SK-N-SH (cell line): ENCODE results near the gene CXCR5. TPM values are rescaled to one million over a fixed set of nuclear protein-coding genes. Genes with fewer than 3 reads are reported as not detected.

Experiments used
- CTCF ChIA-PET: fragments of 300-600, 350-600 bp; formaldehyde crosslinking; extraction: SDS; loops from one replicate; lab custom pipeline; 2021; lab: Yijun Ruan, JAX
- POLR2A ChIA-PET: fragments of 350-600 bp; sonication (Branson Sonifier 250); formaldehyde crosslinking; extraction: SDS; loops from one replicate; lab custom pipeline; 2020; ENCODE audit warnings: antibody characterized with exemption, inconsistent platforms; lab: Yijun Ruan, JAX
- DNase-seq: peaks from one replicate; pipeline ENCODE4 v3.0.0; 2012
- H2AFZ ChIP-seq: fragments of 200-600 bp; sonication (generic); 2 replicates; pipeline ENCODE4 v1.8.1; 2016; ENCODE audit warnings: antibody characterized with exemption, mild to moderate bottlenecking, low read depth
- H3F3A ChIP-seq: fragments of 200-600 bp; sonication (generic); replicated peaks from 2 replicates; pipeline ENCODE3; 2016; ENCODE audit warnings: antibody characterized with exemption, mild to moderate bottlenecking; ENCODE audit not compliant: insufficient read depth
- H3K27ac ChIP-seq, 2 experiments: fragments of 200-500 bp in 1 of 2; fragments of 200-600 bp in 1 of 2; sonication (Bioruptor generic) in 1 of 2; sonication (generic), shearing (Covaris generic) in 1 of 2; 2 replicates each; pipeline versions ENCODE4 v1.5.1 to v1.6.1; 2014 to 2016; ENCODE audit warnings: low read depth in 2 of 2, inconsistent platforms in 1 of 2, low read length in 1 of 2, mild to moderate bottlenecking in 1 of 2, mixed read lengths in 1 of 2
- H3K27me3 ChIP-seq: fragments of 200-600 bp; sonication (generic), shearing (Covaris generic); 2 replicates; pipeline ENCODE4 v1.6.1; 2016; ENCODE audit warnings: mixed run types; ENCODE audit not compliant: insufficient read depth
- H3K36me3 ChIP-seq, 2 experiments: fragments of 200-500 bp in 1 of 2; fragments of 200-600 bp in 1 of 2; sonication (Bioruptor generic) in 1 of 2; sonication (generic) in 1 of 2; replicated peaks in 1 of 2; 2 replicates each; pipeline versions ENCODE3 to v1.5.1; 2014 to 2016; ENCODE audit warnings: low read length in 1 of 2, mild to moderate bottlenecking in 1 of 2; ENCODE audit not compliant: insufficient read depth in 2 of 2, control insufficient read depth in 1 of 2
- H3K4me1 ChIP-seq, 2 experiments: fragments of 200-500 bp in 1 of 2; fragments of 200-600 bp in 1 of 2; sonication (Bioruptor generic) in 1 of 2; sonication (generic), shearing (Covaris generic) in 1 of 2; 2 replicates each; pipeline versions ENCODE4 v1.5.1 to v1.6.1; 2014 to 2016; ENCODE audit warnings: low read depth in 1 of 2, low read length in 1 of 2, mixed run types in 1 of 2; ENCODE audit not compliant: insufficient read depth in 2 of 2, control insufficient read depth in 1 of 2
- H3K4me2 ChIP-seq: fragments of 200-600 bp; sonication (generic), shearing (Covaris generic); 2 replicates; pipeline ENCODE4 v1.6.1; 2017; ENCODE audit warnings: mixed run types
- H3K4me3 ChIP-seq, 2 experiments: fragments of 200-500 bp in 1 of 2; fragments of 200-600 bp in 1 of 2; sonication (Bioruptor generic) in 1 of 2; sonication (generic), shearing (Covaris generic) in 1 of 2; 2 replicates each; pipeline versions ENCODE4 v1.5.1 to v1.8.1; 2014 to 2016; ENCODE audit warnings: low read depth in 2 of 2, inconsistent platforms in 1 of 2, low read length in 1 of 2, mild to moderate bottlenecking in 1 of 2, mixed read lengths in 1 of 2, moderate library complexity in 1 of 2
- H3K79me2 ChIP-seq: fragments of 200-600 bp; sonication (generic); 2 replicates; pipeline ENCODE4 v1.8.1; 2017; ENCODE audit warnings: mild to moderate bottlenecking; ENCODE audit not compliant: insufficient read depth
- H3K9ac ChIP-seq: fragments of 200-600 bp; sonication (generic); 2 replicates; pipeline ENCODE4 v1.6.1; 2017; ENCODE audit warnings: mixed run types
- H3K9me2 ChIP-seq: fragments of 200-600 bp; sonication (generic); 2 replicates; pipeline ENCODE4 v1.6.1; 2017; ENCODE audit warnings: mixed run types
- H3K9me3 ChIP-seq: fragments of 200-600 bp; sonication (generic); 2 replicates; pipeline ENCODE4 v1.6.1; 2017; ENCODE audit warnings: mixed run types, mild to moderate bottlenecking, moderate library complexity
- H4K20me1 ChIP-seq: fragments of 200-600 bp; sonication (generic); 2 replicates; pipeline ENCODE4 v1.6.1; 2017; ENCODE audit warnings: mild to moderate bottlenecking, mixed run types; ENCODE audit not compliant: insufficient read depth
- FOSL2 ChIP-seq: IDR thresholded peaks from 2 replicates; pipeline ENCODE4 v1.4.0; 2012; ENCODE audit warnings: low read depth, mild to moderate bottlenecking, moderate library complexity, borderline replicate concordance
- GABPA ChIP-seq: IDR thresholded peaks from 2 replicates; pipeline ENCODE4 v1.4.0; 2012; ENCODE audit warnings: low read depth, mild to moderate bottlenecking
- GATA2 ChIP-seq: sonication (generic); formaldehyde crosslinking; IDR thresholded peaks from 2 replicates; pipeline ENCODE4 v1.5.0; 2020; ENCODE audit warnings: mild to moderate bottlenecking, missing genetic modification reagents
- NFIC ChIP-seq: IDR thresholded peaks from 2 replicates; pipeline ENCODE4 v1.4.0; 2012; ENCODE audit warnings: borderline replicate concordance
- RXRA ChIP-seq: IDR thresholded peaks from 2 replicates; pipeline ENCODE4 v1.4.0; 2012; ENCODE audit warnings: low read depth, mild to moderate bottlenecking, borderline replicate concordance
- SIN3A ChIP-seq: IDR thresholded peaks from 2 replicates; pipeline ENCODE4 v1.6.1; 2012; ENCODE audit warnings: low read depth, mild to moderate bottlenecking, low read length, moderate library complexity, borderline replicate concordance
- TCF12 ChIP-seq: IDR thresholded peaks from 2 replicates; pipeline ENCODE4 v1.4.0; 2012
- WGBS: methylation state at CpG from one replicate; pipeline ENCODE4 v1.1.6; 2017; ENCODE audit warnings: low lambda C conversion rate; 5-methylcytosine and 5-hydroxymethylcytosine counted together
- polyA plus RNA-seq, 3 experiments: library from polyadenylated mRNA; depleted of rRNA; stranded (reverse); fragments of >200 nt; gene quantifications; 2 replicates each; pipeline ENCODE4 v1.2.3, GENCODE V29; 2012
- TF ChIP-seq, protein P1 (sequence below): IDR thresholded peaks from 2 replicates; pipeline ENCODE4 v1.6.1; 2012; ENCODE audit warnings: mild to moderate bottlenecking, low read depth, low read length, moderate library complexity
- TF ChIP-seq, protein P2 (sequence below): IDR thresholded peaks from 2 replicates; pipeline ENCODE4; 2012
- TF ChIP-seq, protein P3 (sequence below): fragments of 150-350 bp; IDR thresholded peaks from 2 replicates; pipeline ENCODE4 v1.6.1; 2017; ENCODE audit warnings: antibody characterized with exemption, low read length, low read depth, borderline replicate concordance
- TF ChIP-seq, protein P4 (sequence below): fragments of 150-350 bp; IDR thresholded peaks from 2 replicates; pipeline ENCODE4 v1.6.1; 2016; ENCODE audit warnings: mild to moderate bottlenecking, low read depth, low read length
- TF ChIP-seq, protein P5 (sequence below): IDR thresholded peaks from 2 replicates; pipeline ENCODE4 v1.4.0; 2012; ENCODE audit warnings: low read depth
- TF ChIP-seq, protein P6 (sequence below): fragments of 200-600 bp; sonication (generic); IDR thresholded peaks from 2 replicates; pipeline ENCODE4 v1.6.1; 2017; ENCODE audit warnings: antibody characterized with exemption, mild to moderate bottlenecking, moderate library complexity

CXCR5 gene
- polyA plus RNA-seq, 1 of the 3 experiments (the other 2 are of a cell fraction) = 0.02 TPM

DNA sequence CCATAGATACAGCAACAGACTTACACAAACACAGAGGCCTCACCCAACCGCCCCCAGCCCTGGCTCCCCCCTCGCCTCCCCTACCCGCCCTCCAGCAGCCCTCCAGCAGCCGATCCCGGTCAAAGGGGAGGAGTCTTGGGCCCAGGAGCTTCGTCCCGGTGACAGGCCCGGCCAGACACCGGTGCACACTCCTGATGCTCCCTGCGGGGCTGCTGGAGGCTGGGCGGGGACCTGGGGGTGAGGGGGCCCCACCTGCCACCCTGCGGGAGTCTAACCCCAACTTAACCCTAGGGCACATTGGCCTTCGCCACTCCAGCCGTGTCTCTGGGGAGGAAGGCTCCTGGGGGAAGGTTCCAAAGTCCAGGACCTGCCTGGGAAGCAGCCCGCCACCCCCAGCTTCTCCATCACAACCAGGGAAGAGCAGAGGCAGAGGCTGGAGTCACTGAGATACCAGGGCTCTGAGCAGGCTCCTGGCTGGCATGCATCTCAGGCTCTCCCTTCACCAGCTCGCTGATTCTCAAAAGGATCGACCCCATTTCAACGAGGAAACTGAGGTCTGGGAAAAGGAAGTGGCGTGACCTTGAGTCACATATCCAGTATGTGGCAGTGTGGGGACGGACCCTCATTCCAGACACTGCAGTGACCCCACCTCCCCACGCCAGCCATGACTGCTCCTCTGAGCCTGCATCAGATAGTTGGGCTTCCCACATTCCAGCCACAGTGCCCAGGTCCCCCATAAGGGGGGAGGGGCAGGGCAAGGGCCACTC lies 27.6 kb downstream of the CXCR5 start:
- Histone ChIP-seq H2AFZ (no peak overlapping the region), H3K4me2 (peak overlapping the region; percentile 89), H3K9ac (peak overlapping the region; percentile 80), H3K79me2 (peaks cover 92% of the 10 kb centered on the region), H3K4me1 (peaks cover 80 to 87% of the 10 kb centered on the region in 2 experiments), H3K4me3 (peak overlapping the region; percentile 4 to 8; a peak in 2 of 4 replicates), H3K9me2 (no peaks in the 10 kb centered on the region), H3K36me3 (peaks cover 5 to 15% of the 10 kb centered on the region in 2 experiments), H3K27ac (peak overlapping the region; percentile 87 to 100), H3K9me3 (no peaks in the 10 kb centered on the region), H4K20me1 (peaks cover 8% of the 10 kb centered on the region; the same call in 1 of the 2 replicates), H3F3A (peaks cover 62% of the 10 kb centered on the region), H3K27me3 (no peaks in the 10 kb centered on the region)
- ChIA-PET CTCF (interaction anchor here (0.8 to 9.7 kb wide), 3 partner anchors 45 to 221 kb away, joined by 3 to 112 read pairs (median 4); partner anchors contain the start of gene UPK2), POLR2A (no interaction called here)
- no peak for DNase-seq
- 26% methylated on average over 7 of the region's 21 CpGs for WGBS
- TF ChIP-seq, protein P1, sequence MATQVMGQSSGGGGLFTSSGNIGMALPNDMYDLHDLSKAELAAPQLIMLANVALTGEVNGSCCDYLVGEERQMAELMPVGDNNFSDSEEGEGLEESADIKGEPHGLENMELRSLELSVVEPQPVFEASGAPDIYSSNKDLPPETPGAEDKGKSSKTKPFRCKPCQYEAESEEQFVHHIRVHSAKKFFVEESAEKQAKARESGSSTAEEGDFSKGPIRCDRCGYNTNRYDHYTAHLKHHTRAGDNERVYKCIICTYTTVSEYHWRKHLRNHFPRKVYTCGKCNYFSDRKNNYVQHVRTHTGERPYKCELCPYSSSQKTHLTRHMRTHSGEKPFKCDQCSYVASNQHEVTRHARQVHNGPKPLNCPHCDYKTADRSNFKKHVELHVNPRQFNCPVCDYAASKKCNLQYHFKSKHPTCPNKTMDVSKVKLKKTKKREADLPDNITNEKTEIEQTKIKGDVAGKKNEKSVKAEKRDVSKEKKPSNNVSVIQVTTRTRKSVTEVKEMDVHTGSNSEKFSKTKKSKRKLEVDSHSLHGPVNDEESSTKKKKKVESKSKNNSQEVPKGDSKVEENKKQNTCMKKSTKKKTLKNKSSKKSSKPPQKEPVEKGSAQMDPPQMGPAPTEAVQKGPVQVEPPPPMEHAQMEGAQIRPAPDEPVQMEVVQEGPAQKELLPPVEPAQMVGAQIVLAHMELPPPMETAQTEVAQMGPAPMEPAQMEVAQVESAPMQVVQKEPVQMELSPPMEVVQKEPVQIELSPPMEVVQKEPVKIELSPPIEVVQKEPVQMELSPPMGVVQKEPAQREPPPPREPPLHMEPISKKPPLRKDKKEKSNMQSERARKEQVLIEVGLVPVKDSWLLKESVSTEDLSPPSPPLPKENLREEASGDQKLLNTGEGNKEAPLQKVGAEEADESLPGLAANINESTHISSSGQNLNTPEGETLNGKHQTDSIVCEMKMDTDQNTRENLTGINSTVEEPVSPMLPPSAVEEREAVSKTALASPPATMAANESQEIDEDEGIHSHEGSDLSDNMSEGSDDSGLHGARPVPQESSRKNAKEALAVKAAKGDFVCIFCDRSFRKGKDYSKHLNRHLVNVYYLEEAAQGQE = no peak
- TF ChIP-seq RXRA = no peak

DNA sequence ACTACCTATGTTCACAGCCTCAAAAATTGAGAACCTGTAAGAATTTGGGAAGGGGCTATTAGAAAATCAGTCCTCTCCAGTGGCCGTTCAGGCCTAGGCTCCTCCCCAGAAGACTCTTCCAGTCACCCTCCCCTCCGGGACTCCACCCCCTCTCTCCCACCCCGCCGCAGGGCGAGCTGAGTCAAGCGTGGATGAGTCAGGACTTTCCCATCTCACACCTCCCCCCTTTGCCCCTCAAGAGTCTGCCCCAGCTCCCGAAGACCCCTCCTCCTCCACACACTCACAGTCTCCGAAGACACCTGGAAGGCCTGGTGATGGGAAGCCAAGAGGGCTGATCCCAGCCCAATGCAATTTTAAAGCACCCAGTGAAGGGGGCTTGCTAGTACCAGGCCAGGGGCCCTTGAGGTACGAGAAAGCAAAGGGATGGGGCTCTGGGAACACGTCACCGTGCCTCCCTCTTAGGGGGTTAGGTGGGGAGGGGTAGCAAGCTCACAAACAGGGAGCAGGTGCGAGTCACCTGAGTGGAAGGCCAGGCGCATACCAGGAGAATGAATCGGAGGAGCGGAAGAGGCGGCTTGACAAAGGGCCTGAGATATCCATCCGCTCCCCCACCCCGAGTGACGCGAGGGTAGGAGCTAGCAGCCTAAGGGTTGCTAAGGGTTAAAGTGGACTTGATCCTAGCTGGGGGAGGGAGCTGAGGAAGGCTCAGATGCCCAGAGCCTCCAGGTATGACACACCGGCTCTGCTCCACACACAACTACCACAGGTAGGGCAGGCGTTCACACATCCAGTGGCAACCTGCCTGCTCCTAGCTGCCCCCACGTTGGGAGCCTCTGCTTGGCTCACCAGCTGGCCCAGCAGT lies 28.4 kb downstream of the CXCR5 start:
- Histone ChIP-seq H3K4me3 (peak overlapping the region in 1 of 2 experiments; percentile 4; a peak in 3 of 4 replicates), H3K79me2 (peaks cover 92% of the 10 kb centered on the region), H2AFZ (no peak overlapping the region), H3K9me2 (no peaks in the 10 kb centered on the region), H3K4me2 (peak overlapping the region; percentile 89), H3F3A (peaks cover 57% of the 10 kb centered on the region), H3K27ac (peak overlapping the region; percentile 87 to 100), H3K27me3 (no peaks in the 10 kb centered on the region), H3K4me1 (peaks cover 85 to 94% of the 10 kb centered on the region in 2 experiments), H3K9ac (peak overlapping the region; percentile 80), H3K9me3 (no peaks in the 10 kb centered on the region), H3K36me3 (peaks cover 7 to 9% of the 10 kb centered on the region in 2 experiments), H4K20me1 (peaks cover 3% of the 10 kb centered on the region; the same call in 1 of the 2 replicates)
- WGBS = 13% methylated on average over 17 of the region's 23 CpGs
- ChIA-PET POLR2A (no interaction called here), CTCF (interaction anchor here (1.2 to 1.4 kb wide), 2 partner anchors 44 to 222 kb away, joined by 3 to 5 read pairs; partner anchors contain the start of gene UPK2)
- DNase-seq = no peak
- TF ChIP-seq FOSL2 (peak; percentile 96), TCF12 (peak; percentile 76), RXRA (peak; percentile 78), GABPA (no peak), SIN3A (peak; percentile 15; the same call in 1 of the 2 replicates), NFIC (peak; percentile 40; the same call in 1 of the 2 replicates), GATA2 (no peak)
- TF ChIP-seq, protein P2, sequence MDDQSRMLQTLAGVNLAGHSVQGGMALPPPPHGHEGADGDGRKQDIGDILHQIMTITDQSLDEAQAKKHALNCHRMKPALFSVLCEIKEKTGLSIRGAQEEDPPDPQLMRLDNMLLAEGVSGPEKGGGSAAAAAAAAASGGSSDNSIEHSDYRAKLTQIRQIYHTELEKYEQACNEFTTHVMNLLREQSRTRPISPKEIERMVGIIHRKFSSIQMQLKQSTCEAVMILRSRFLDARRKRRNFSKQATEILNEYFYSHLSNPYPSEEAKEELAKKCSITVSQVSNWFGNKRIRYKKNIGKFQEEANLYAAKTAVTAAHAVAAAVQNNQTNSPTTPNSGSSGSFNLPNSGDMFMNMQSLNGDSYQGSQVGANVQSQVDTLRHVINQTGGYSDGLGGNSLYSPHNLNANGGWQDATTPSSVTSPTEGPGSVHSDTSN = peak; percentile 27; the same call in 1 of the 2 replicates
- TF ChIP-seq, protein P3, sequence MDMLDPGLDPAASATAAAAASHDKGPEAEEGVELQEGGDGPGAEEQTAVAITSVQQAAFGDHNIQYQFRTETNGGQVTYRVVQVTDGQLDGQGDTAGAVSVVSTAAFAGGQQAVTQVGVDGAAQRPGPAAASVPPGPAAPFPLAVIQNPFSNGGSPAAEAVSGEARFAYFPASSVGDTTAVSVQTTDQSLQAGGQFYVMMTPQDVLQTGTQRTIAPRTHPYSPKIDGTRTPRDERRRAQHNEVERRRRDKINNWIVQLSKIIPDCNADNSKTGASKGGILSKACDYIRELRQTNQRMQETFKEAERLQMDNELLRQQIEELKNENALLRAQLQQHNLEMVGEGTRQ = no peak
- TF ChIP-seq, protein P4, sequence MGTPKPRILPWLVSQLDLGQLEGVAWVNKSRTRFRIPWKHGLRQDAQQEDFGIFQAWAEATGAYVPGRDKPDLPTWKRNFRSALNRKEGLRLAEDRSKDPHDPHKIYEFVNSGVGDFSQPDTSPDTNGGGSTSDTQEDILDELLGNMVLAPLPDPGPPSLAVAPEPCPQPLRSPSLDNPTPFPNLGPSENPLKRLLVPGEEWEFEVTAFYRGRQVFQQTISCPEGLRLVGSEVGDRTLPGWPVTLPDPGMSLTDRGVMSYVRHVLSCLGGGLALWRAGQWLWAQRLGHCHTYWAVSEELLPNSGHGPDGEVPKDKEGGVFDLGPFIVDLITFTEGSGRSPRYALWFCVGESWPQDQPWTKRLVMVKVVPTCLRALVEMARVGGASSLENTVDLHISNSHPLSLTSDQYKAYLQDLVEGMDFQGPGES = no peak
- TF ChIP-seq, protein P5, sequence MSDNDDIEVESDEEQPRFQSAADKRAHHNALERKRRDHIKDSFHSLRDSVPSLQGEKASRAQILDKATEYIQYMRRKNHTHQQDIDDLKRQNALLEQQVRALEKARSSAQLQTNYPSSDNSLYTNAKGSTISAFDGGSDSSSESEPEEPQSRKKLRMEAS = peak; percentile 72; the same call in 1 of the 2 replicates
- TF ChIP-seq, protein P6, sequence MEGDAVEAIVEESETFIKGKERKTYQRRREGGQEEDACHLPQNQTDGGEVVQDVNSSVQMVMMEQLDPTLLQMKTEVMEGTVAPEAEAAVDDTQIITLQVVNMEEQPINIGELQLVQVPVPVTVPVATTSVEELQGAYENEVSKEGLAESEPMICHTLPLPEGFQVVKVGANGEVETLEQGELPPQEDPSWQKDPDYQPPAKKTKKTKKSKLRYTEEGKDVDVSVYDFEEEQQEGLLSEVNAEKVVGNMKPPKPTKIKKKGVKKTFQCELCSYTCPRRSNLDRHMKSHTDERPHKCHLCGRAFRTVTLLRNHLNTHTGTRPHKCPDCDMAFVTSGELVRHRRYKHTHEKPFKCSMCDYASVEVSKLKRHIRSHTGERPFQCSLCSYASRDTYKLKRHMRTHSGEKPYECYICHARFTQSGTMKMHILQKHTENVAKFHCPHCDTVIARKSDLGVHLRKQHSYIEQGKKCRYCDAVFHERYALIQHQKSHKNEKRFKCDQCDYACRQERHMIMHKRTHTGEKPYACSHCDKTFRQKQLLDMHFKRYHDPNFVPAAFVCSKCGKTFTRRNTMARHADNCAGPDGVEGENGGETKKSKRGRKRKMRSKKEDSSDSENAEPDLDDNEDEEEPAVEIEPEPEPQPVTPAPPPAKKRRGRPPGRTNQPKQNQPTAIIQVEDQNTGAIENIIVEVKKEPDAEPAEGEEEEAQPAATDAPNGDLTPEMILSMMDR = no peak
